Endothelial cell (in vitro differentiated cells): ENCODE measurements around the gene YDJC. TPM values are rescaled to one million over a fixed set of nuclear protein-coding genes. Genes with fewer than 3 reads are reported as not detected.
"Not testable (repeated sequence)": the region's sequence is repeated elsewhere in the genome, so short reads cannot be mapped to it uniquely, and the experiment has no call there.

ENCODE experiments used
- DNase-seq: peaks from one replicate; pipeline ENCODE4 v3.0.0; 2021; ENCODE audit warnings: low spot score
- H3K27ac Mint-ChIP-seq: one replicate; pipeline ENCODE4 v1.8.0; 2021; ENCODE audit warnings: mixed read lengths, inconsistent platforms; ENCODE audit not compliant: unreplicated experiment
- H3K27me3 Mint-ChIP-seq: one replicate; pipeline ENCODE4 v1.8.0; 2021; ENCODE audit warnings: mild to moderate bottlenecking, moderate library complexity, mixed read lengths, inconsistent platforms; ENCODE audit not compliant: unreplicated experiment
- H3K36me3 Mint-ChIP-seq: one replicate; pipeline ENCODE4 v1.8.0; 2021; ENCODE audit warnings: mild to moderate bottlenecking, low read depth, mixed read lengths, inconsistent platforms; ENCODE audit not compliant: unreplicated experiment
- H3K4me1 Mint-ChIP-seq: one replicate; pipeline ENCODE4 v1.8.0; 2021; ENCODE audit warnings: mild to moderate bottlenecking, mixed read lengths, inconsistent platforms; ENCODE audit not compliant: unreplicated experiment
- H3K4me3 Mint-ChIP-seq: one replicate; pipeline ENCODE4 v1.8.0; 2021; ENCODE audit warnings: mild to moderate bottlenecking, mixed read lengths, inconsistent platforms; ENCODE audit not compliant: unreplicated experiment
- H3K9me3 Mint-ChIP-seq: one replicate; pipeline ENCODE4 v1.8.0; 2021; ENCODE audit warnings: mixed read lengths, inconsistent platforms; ENCODE audit not compliant: unreplicated experiment
- CTCF ChIP-seq: fragments of 200-600 bp; sonication (generic); IDR thresholded peaks from one replicate; pipeline ENCODE4 v1.5.0; 2021; ENCODE audit warnings: antibody characterized with exemption; ENCODE audit not compliant: unreplicated experiment
- total RNA-seq: library from RNA; stranded (reverse); fragmentation: NEBNext Ultra II Directional; extraction: Animal tissue kit (Norgen Biotek cat#: 25700); gene quantifications from one replicate; pipeline ENCODE4 v1.2.1, GENCODE V29; 2021; ENCODE audit not compliant: unreplicated experiment

YDJC gene
- total RNA-seq, 1 donor from 2014 or later: 11.2 TPM

DNA sequence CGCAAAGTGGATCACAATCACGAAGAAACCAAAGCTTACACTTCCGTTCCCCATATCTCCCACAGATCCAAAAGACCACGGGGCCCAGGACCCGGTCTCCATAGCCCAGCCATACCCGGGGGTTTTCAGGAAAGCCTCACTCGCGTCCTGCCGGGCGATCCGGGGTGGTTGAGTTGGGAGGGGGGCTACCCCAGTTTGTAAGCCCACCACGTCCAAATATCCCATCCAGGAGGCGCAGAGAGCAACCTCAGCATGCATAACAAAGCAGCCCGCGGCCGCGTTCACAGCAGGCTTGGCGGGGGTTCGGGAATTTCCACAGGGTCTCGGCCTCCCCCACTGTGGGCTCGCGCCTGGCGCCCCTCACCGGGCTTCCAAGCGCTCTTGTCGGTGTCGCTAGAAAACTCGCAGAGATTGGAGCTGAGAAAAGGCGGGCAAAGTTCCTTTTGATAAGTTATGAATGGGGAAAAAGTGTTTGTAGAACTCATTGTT is 21.7 kb upstream of the YDJC start:
- no peaks in the 10 kb centered on the region for H3K9me3 Mint-ChIP-seq
- peaks cover 12% of the 10 kb centered on the region for H3K4me1 Mint-ChIP-seq
- peak overlapping the region; percentile 89 for H3K4me3 Mint-ChIP-seq
- peak overlapping the region; percentile 45 for H3K27ac Mint-ChIP-seq
- H3K36me3 Mint-ChIP-seq: peaks cover 4% of the 10 kb centered on the region
- H3K27me3 Mint-ChIP-seq: peaks cover 4% of the 10 kb centered on the region
- DNase-seq: peak; percentile 24
- no peak for TF ChIP-seq CTCF

DNA sequence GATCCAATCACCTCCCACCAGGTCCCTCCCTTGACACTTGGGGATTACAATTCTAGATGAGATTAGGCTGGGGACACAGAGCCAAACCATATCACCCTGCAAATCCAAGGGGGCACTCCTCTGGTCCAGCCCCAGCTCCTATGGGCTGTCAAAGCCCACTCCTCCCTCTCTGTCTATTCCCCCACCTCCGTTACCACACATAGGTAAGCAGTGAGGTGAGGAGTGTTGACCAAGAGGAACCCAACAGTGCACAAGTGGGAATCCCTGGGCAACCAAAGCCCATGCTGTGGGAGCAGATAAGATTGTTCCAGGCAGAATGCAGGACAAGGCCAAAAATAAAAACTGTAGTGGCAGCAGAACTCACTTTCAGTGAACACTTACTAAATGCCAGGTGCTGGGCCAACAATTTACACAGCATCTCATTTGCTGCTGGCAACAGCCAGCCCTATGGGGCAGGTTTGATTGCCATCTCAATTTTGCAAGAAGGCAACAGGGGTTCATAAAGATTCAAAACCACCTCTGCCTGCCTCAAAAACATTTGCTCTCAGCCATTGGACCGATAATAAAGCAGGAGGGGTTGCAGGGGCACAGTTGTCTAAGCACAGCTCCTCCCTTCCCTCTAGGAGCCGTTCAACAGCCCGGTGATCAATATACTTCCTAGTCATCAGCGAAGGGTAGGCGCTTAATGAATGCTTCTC is 21.1 kb upstream of the YDJC start:
- peak overlapping the region; percentile 89 for H3K4me3 Mint-ChIP-seq
- TF ChIP-seq CTCF: no peak
- H3K4me1 Mint-ChIP-seq: peaks cover 9% of the 10 kb centered on the region
- H3K27ac Mint-ChIP-seq: peak overlapping the region; percentile 45
- peaks cover 4% of the 10 kb centered on the region for H3K36me3 Mint-ChIP-seq
- DNase-seq: no peak
- H3K9me3 Mint-ChIP-seq: no peaks in the 10 kb centered on the region
- peaks cover 3% of the 10 kb centered on the region for H3K27me3 Mint-ChIP-seq

DNA sequence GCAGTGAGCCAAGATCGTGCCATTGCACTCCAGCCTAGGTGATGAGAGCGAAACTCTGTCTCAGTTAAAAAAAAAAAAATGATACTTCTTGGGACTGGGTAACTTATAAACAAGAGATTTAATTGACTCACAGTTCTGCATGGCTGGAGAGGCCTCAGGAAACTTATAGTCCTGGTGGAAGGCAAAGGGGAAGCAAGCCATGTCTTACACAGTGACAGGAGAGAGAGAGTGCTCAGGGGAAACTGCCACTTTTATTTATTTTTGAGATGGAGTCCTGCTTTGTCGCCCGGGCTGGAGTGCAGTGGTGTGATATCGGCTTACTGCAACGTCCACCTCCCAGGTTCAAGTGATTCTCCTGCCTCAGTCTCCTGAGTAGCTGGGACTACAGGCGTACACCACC is 20.5 kb upstream of the YDJC start:
- Mint-ChIP-seq H3K9me3 (no peaks in the 10 kb centered on the region), H3K27ac (no peak overlapping the region), H3K4me3 (no peak overlapping the region), H3K4me1 (peaks cover 9% of the 10 kb centered on the region), H3K27me3 (peaks cover 5% of the 10 kb centered on the region), H3K36me3 (peaks cover 4% of the 10 kb centered on the region)
- DNase-seq: no peak
- TF ChIP-seq CTCF: no peak

DNA sequence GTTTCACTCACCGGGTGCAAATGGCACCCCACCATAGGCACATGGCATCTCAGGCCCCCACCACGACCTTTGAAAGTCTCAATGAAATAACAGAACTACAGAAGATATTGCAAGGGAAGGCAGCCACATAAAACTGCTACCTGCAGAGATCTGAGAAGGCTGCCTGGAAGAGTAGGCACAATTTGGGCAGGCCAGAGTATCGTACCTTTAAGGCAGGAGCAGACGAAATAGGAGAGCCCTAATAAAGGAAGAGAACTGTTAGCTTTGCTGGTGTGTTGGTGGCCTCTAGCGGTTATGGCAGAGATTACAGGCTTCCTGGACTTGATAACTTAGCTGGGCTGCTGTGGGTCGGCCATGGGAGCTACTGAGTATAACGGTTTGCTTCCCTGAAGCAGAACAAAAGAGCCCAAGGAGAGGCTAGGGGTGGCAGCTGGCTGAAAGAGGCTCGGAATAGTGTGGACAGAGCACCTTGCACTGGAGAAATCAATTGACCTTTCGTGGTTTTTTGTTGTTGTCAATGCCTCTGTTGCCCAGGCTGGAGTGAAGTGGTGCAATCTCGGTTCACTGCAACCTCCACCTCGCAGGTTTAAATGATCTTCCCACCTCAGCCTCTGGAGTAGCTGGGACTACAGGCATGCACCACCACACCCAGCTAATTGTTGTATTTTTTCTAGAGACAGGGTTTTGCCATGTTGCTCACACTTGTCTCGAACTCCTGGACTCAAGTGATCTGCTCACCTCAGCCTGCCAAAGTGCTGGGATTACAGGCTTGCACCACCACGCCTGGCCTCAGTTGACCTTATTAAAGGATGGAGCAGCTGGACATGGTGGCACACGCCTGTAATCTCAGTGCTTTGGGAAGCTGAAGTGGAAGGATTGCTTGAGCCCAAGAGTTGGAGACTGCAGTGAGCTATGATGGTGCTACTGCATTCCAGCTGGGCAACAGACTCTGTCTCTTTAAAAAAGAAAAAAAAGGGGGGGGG is 17.1 kb upstream of the YDJC start:
- TF ChIP-seq CTCF: peak; percentile 77
- Mint-ChIP-seq H3K27ac (peak overlapping the region; percentile 57), H3K36me3 (peaks cover 10% of the 10 kb centered on the region), H3K4me1 (peaks cover 18% of the 10 kb centered on the region), H3K9me3 (no peaks in the 10 kb centered on the region), H3K27me3 (peaks cover 12% of the 10 kb centered on the region), H3K4me3 (no peak overlapping the region)
- peak; percentile 75 for DNase-seq

DNA sequence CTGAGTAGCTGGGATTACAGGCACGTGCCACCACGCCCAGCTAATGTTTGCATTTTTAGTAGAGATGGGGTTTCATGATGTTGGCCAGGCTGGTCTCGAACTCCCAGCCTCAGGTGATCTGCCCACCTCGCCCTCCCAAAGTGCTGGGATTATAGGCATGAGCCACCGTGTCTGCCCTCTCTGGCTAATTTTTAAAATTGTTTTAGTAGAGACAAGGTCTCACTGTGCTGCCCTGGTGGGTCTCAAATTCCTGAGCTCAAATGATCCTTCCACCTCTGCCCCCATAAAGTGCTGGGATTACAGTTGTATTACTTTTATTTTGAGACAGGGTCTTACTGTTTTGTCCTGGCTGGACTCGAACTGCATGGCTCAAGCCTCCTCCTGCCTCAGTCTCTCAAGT is 15.7 kb upstream of the YDJC start:
- Mint-ChIP-seq H3K27me3 (peaks cover 12% of the 10 kb centered on the region), H3K36me3 (peaks cover 10% of the 10 kb centered on the region), H3K4me1 (peaks cover 21% of the 10 kb centered on the region)
- H3K4me3 Mint-ChIP-seq, H3K9me3 Mint-ChIP-seq, H3K27ac Mint-ChIP-seq, DNase-seq: not testable (repeated sequence)
